Ovary (tissue), 10 donors: ENCODE results near the gene NUDC. TPM values are rescaled to one million over a fixed set of nuclear protein-coding genes. Genes with fewer than 3 reads are reported as not detected.
"Not testable (repeated sequence)": the region's sequence is repeated elsewhere in the genome, so short reads cannot be mapped to it uniquely, and the experiment has no call there.

Experiments
- DNase-seq, 5 donors: peaks; one replicate each; pipeline ENCODE4 v3.0.0-alpha.2; 2019 to 2020
- H3K27ac ChIP-seq, 2 donors: fragments of 200-600 bp; one replicate each; pipeline versions ENCODE4 v1.5.1 to v1.8.0; 2019 to 2022
- H3K27me3 ChIP-seq: fragments of 200-600 bp; one replicate; pipeline ENCODE4 v1.8.0; 2022
- H3K36me3 ChIP-seq: fragments of 200-600 bp; sonication (generic); one replicate; pipeline ENCODE4 v1.5.1; 2019
- H3K4me1 ChIP-seq: one replicate; pipeline ENCODE4 v1.8.1; 2013; ENCODE audit warnings: mild to moderate bottlenecking, moderate library complexity; ENCODE audit not compliant: insufficient read depth
- H3K4me3 ChIP-seq: fragments of 200-600 bp; sonication (generic); one replicate; pipeline ENCODE4 v1.5.1; 2017
- H3K9me3 ChIP-seq, 2 donors: fragments of 200-600 bp in 1 of 2; sonication (generic) in 1 of 2; one replicate each; pipeline versions ENCODE4 v1.5.1 to v1.8.1; 2013 to 2019; ENCODE audit warnings: mild to moderate bottlenecking in 1 of 2, moderate library complexity in 1 of 2
- CTCF ChIP-seq, 3 donors: fragments of 450-650 bp in 2 of 3; fragments of 200-600 bp in 1 of 3; IDR thresholded peaks; one replicate each; pipeline versions ENCODE4 v1.5.1 to v1.8.0; 2016 to 2022; ENCODE audit warnings: antibody characterized with exemption in 3 of 3, mild to moderate bottlenecking in 1 of 3
- EP300 ChIP-seq: sonication (generic); formaldehyde crosslinking; IDR thresholded peaks from one replicate; pipeline ENCODE4 v1.6.1; 2017; ENCODE audit warnings: antibody characterized with exemption
- POLR2A ChIP-seq: fragments of 450-650 bp; IDR thresholded peaks from one replicate; pipeline ENCODE4 v1.6.1; 2017; ENCODE audit warnings: antibody characterized with exemption, mild to moderate bottlenecking, moderate library complexity
- WGBS, 3 donors: extraction: QIAGEN DNeasy Blood & Tissue Kit in 1 of 3; methylation state at CpG; one replicate each; pipeline versions ENCODE4 v1.1.5 to v1.1.7; 2013 to 2017; 5-methylcytosine and 5-hydroxymethylcytosine counted together
- intact Hi-C, 4 donors: fragments of 100-400 bp; cut with DNase I; formaldehyde crosslinking; loops; one replicate each; pipeline versions ENCODE4 v1.11.0 to v1.15.1; 2022 to 2023
- long read RNA-seq, 3 donors: library from polyadenylated mRNA in 2 of 3; unstranded in 2 of 3; transcript quantifications; one replicate each; pipeline ENCODE4 v2.0.0 and lab custom pipeline, GENCODE V29; 2021 to 2026
- polyA plus RNA-seq, 2 donors: library from polyadenylated mRNA; stranded (reverse); fragments of 200-250 nt in 1 of 2; fragments of 350-450 nt in 1 of 2; fragmentation: Illumina TruSeq in 1 of 2; extraction: RNeasy Lipid Tissue Mini Kit (QIAGEN cat#74804) in 1 of 2; gene quantifications; one replicate each; pipeline ENCODE4 v1.2.3, GENCODE V29; 2013 to 2014
- total RNA-seq, 7 donors: library from RNA; depleted of rRNA in 2 of 7; stranded (reverse); fragments of >200 nt in 2 of 7; fragmentation: NEBNext Ultra II Directional in 3 of 7; extraction: Animal tissue kit (Norgen Biotek cat#: 25700) in 3 of 7; gene quantifications; one replicate each; pipeline versions ENCODE4 v1.1.0 to v1.2.4, GENCODE V29; 2016 to 2023
- donor health status: DM: no; HTN: no; CAD: no; lungs with moderate emphysema.
- donor health status: DM: no; HTN: no; CAD: no.
- donor health status: Bipolar disorder and iron deficiency.
- donor health status: DM: yes; HTN: yes; CAD: no.
- donor health status: DM: no; HTN: no; CAD: no.
- donor health status: DM: yes; HTN: yes; CAD: no.

The NUDC gene
- total RNA-seq (10 to 100 TPM; 32.8 to 66.9 (median 57.1) TPM), polyA plus RNA-seq (10 to 100 TPM; 57.6 to 76.7 TPM)
- long read RNA-seq, donor 1, transcript NUDC-201 (9 exons, 1,800 nt) = major isoform, 1,150 of 1,235 reads
- long read RNA-seq, donor 1, partial matches to known transcripts = 13 of 1,235 reads
- long read RNA-seq, donor 1, other reads (novel, unspliced or antisense) = 72 of 1,235 reads
- long read RNA-seq, donor 2, transcript NUDC-201 (9 exons, 1,800 nt) = major isoform, 106 of 181 reads
- long read RNA-seq, donor 2, partial matches to known transcripts = 65 of 181 reads
- long read RNA-seq, donor 2, other reads (novel, unspliced or antisense) = 7 of 181 reads
- long read RNA-seq, donor 3, transcript NUDC-201 (9 exons, 1,800 nt) = major isoform, 277 of 302 reads
- long read RNA-seq, donor 3, partial matches to known transcripts = 7 of 302 reads
- long read RNA-seq, donor 3, other reads (novel, unspliced or antisense) = 17 of 302 reads

GRCh38 chr1:26921540-26922430 is at the start of gene NUDC:
Gene NUDC (plus strand): TSS chr1:26921743. CDS start chr1:26921849, 106 bp downstream.
- Histone ChIP-seq H3K9me3 (no peaks in the 10 kb centered on the region), H3K27me3 (no peaks in the 10 kb centered on the region), H3K36me3 (no peaks in the 10 kb centered on the region), H3K4me1 (peaks cover 3% of the 10 kb centered on the region), H3K27ac (peak within 1 kb of the TSS; percentile 78 to 86), H3K4me3 (peak within 1 kb of the TSS; percentile 100)
- TF ChIP-seq POLR2A = peak; percentile 84
- TF ChIP-seq EP300 = no peak
- TF ChIP-seq CTCF (IDR thresholded peaks at IDR 0.05) = peak in 1 of 3 donors; percentile 11
- intact Hi-C loops = no loop called here
- DNase-seq = peak; percentile 94 to 97 (median 95)
- WGBS, 3 donors = 0 to 1% (median 1%) methylated on average over 63 to 83 of the region's 83 CpGs

- H3K27me3 ChIP-seq, DNase-seq, H3K4me3 ChIP-seq, H3K4me1 ChIP-seq, H3K36me3 ChIP-seq, H3K9me3 ChIP-seq, H3K27ac ChIP-seq: not testable (repeated sequence)
- 47 to 63% (median 50%) methylated on average over 2 of the region's 2 CpGs for WGBS, 3 donors
- intact Hi-C loops = loop anchor here in 2 of 4 donors (10.0 kb wide), 2 partner anchors 48 to 278 kb away; partner anchors contain the start of gene ZDHHC18 (in 1 of the 2)
Observed at GRCh38 chr1:26873097-26873496, 48.4 kb upstream of the NUDC start.

GRCh38 chr1:26874896-26875295 is 46.6 kb upstream of the NUDC start:
- H3K36me3 ChIP-seq = no peaks in the 10 kb centered on the region
- no peak for DNase-seq
- intact Hi-C loops = loop anchor here in 3 of 4 donors (5.0 to 10.0 kb wide), 5 partner anchors 50 to 280 kb away; partner anchors contain the start of gene ZDHHC18 (in 1 of the 3)
- H3K4me1 ChIP-seq = no peaks in the 10 kb centered on the region
- no peak for TF ChIP-seq EP300
- no peak for TF ChIP-seq POLR2A
- no peak for TF ChIP-seq CTCF (IDR thresholded peaks at IDR 0.05)
- no peaks in the 10 kb centered on the region for H3K27me3 ChIP-seq
- no peaks in the 10 kb centered on the region for H3K9me3 ChIP-seq
- 64 to 70% (median 66%) methylated on average over 4 of the region's 4 CpGs for WGBS, 3 donors
- no peak overlapping the region for H3K4me3 ChIP-seq
- H3K27ac ChIP-seq = no peak overlapping the region

GRCh38 chr1:26877326-26877725 is 44.2 kb upstream of the NUDC start:
- no peaks in the 10 kb centered on the region for H3K36me3 ChIP-seq
- DNase-seq = no peak
- no peaks in the 10 kb centered on the region for H3K4me1 ChIP-seq
- no peak overlapping the region for H3K4me3 ChIP-seq
- WGBS, 3 donors = 82 to 88% (median 82%) methylated on average over 2 of the region's 2 CpGs
- no peaks in the 10 kb centered on the region for H3K9me3 ChIP-seq
- no peaks in the 10 kb centered on the region for H3K27me3 ChIP-seq
- intact Hi-C loops = loop anchor here in 3 of 4 donors (5.0 to 10.0 kb wide), 5 partner anchors 53 to 283 kb away; partner anchors contain the start of gene ZDHHC18 (in 1 of the 3)
- no peak overlapping the region for H3K27ac ChIP-seq
- TF ChIP-seq POLR2A (no peak), CTCF (IDR thresholded peaks at IDR 0.05) (no peak), EP300 (no peak)
